GM12865 (cell line): ENCODE results near the gene GLCCI1.
"Not testable (repeated sequence)": the region's sequence is repeated elsewhere in the genome, so short reads cannot be mapped to it uniquely, and the experiment has no call there.

Source experiments
- DNase-seq: peaks from one replicate; pipeline ENCODE4 v3.0.0; 2010; ENCODE audit warnings: low read depth
- H3K4me3 ChIP-seq: 2 replicates; pipeline ENCODE4 v1.5.1; 2011; ENCODE audit warnings: mild to moderate bottlenecking, low read depth, low read length, control low read depth
- CTCF ChIP-seq: IDR thresholded peaks from 2 replicates; pipeline ENCODE4 v1.5.1; 2011; ENCODE audit warnings: low read length, control low read depth, low read depth, inconsistent platforms; ENCODE audit not compliant: insufficient read depth; ENCODE audit errors: missing control alignments

Gene GLCCI1

DNA sequence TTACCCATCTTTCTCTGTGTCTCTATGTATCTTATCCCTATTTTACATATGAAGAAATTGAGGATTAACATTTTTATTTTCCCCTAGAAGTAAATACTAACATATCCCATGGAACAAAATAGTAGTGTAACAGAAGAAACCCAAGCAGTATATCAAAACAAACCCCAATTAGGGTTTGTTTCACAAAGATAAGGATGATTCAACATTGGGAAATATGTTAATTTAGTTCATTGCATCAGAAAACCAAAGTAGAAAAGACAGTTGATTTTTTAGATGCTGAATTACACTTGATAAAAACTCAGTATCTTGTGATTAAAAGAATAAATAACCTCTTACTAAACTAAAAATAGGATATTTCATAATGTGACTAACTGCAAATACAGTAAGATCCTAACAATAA, 87.8 kb downstream of the GLCCI1 start:
- no peak for TF ChIP-seq CTCF

GRCh38 chr7:8057566-8057965, 89.0 kb downstream of the GLCCI1 start:
- H3K4me3 ChIP-seq: no peak overlapping the region
- DNase-seq: no peak
- no peak for TF ChIP-seq CTCF

More for the DNA sequence above, 87.8 kb downstream of the GLCCI1 start:
- no peak overlapping the region for H3K4me3 ChIP-seq
- no peak for DNase-seq

DNA sequence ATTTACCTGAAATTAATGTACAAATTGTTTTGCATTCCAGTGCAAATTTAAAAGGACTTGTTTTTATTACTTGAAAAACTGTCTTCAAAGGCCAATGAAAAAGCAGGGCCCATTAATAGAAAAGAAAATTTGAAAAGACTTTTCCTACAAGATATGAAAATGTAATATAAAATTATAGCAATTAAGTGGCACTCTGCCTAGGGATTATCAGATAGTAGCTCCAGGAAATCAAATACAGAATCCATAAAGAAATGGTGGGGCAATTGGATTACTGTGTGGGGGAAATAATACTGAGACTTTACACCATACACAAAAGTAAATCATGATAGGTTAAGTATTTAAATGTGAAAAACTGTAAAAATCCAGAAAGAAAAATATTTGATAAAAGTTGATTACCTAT, 89.7 kb downstream of the GLCCI1 start:
- no peak for DNase-seq
- no peak for TF ChIP-seq CTCF
- H3K4me3 ChIP-seq: no peak overlapping the region

- TF ChIP-seq CTCF: no peak
- no peak for DNase-seq
- no peak overlapping the region for H3K4me3 ChIP-seq
Measured at GRCh38 chr7:8058852-8059251, 90.3 kb downstream of the GLCCI1 start.

DNA sequence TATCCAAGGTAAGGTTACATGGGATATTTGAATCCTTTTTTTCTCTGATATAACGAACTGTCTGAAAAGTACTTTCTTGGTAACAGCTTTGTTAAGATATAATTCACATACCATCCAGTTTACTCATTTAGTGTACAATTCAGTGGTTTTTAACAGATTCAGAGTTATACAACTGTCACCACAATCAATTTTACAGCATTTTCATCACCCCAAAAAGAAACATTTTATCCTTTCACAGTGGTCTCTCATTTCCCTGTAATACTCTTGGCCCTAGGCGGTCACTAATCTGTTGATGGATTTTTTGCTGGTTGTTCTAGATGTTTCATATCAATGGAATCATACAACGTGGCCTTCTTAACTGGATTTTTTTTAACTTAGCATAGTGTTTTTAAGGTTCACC, 91.6 kb downstream of the GLCCI1 start:
- no peak for TF ChIP-seq CTCF
- no peak for DNase-seq
- H3K4me3 ChIP-seq: no peak overlapping the region

GRCh38 chr7:8063300-8063699, 94.7 kb downstream of the GLCCI1 start:
- not testable (repeated sequence) for DNase-seq, H3K4me3 ChIP-seq

GRCh38 chr7:8063706-8064297, 95.2 kb downstream of the GLCCI1 start:
- H3K4me3 ChIP-seq: no peak overlapping the region
- DNase-seq: no peak
- TF ChIP-seq CTCF: no peak
